SKM-1 treated with dmso at 0.1 percent for 144 hours (cell line): ENCODE measurements around the gene RXRA.

ENCODE experiments used
- DNase-seq: peaks from one replicate; lab custom pipeline; 2025; ENCODE audit not compliant: unreplicated experiment; lab: John Stamatoyannopoulos, UW

Gene RXRA

DNA sequence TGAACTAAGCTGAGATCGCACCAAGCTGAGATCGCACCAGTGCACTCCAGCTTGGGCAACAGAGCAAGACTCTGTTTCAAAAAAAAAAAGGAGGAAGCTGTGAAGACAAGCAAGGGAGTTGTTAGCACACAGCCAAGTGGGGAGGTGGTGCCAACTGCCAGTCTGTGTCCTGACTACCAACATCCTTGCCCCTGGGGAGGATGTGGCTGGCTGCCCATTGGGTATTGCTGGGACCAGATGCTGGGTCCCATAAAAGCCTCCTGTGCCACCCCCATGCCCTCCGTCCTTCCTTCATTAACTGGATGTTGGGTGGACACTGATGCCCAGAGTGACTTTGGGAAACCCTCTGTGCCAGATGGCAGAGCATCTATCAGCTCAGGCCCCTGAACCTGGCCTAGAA, 158.2 kb downstream of the RXRA start:
- peak; percentile 0 for DNase-seq

DNA sequence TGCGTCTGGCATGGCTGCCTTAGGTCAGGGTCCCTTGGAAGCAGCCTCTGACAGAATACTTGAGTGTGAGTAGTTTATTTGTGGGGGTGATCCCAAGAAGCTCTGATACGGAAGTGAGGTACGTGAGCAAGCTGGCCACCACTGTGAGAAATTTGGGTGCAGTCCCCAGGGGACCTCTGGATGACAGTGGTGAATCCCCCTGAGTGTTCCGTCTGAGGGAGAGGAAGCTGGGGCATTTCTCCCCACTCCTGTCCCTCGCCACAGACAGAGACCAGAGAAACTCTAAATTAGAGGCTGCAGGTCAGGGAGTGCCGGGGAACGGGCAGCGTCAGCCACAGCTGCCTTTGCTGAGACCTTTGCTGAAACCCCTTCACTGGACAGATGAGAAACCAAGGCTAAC, 159.4 kb downstream of the RXRA start:
- no peak for DNase-seq

DNA sequence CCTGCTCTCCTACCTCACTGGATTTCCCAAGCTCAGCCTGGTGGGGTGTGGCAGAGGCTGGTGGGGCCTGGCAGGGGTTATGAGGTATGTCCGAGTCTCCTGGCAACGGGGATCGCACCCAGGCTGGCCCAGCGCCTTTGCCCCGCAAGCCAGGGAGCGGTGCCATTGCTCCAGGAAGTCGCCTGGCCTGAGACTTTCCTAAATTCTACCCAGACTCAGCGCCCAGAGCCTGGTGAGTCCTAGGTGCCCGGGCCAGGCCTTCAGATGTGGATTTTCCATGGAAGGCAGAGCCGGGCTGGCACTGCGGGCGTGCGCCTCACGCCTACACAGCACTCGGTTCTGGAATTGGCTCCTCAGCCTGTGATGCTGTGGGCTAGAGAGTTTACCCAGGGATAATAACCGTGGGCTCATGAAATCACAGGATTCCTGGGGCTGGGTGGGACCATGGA, 159.9 kb downstream of the RXRA start:
- no peak for DNase-seq

DNA sequence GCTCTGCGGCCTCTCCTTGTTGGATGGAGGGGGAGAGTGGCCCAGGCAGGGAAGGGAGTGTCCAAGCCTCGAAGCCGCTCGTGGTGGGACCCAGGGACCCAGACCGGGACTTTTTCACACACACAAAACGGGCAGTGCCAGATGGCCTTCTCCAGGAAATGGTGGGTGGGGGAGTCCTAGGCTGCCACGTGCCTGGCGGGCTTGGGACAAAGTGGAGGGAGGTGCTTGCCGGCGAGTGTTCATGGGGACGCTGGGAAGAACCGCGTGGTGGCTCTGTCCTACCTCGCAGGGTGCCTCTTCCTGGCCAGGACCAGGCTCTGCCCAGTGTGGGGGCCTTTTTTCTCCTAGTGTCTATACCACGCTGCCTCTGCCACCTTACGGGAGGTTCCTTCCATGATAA, 160.3 kb downstream of the RXRA start:
- no peak for DNase-seq
